HUES6 (cell line): Measurements from ENCODE around the gene TAS2R38.
"Not testable (repeated sequence)": the region's sequence is repeated elsewhere in the genome, so short reads cannot be mapped to it uniquely, and the experiment has no call there.

Experiments
- H3K27ac ChIP-seq: 2 replicates; pipeline ENCODE4 v1.7.0; 2013; ENCODE audit warnings: low read depth, mild to moderate bottlenecking, low read length, inconsistent platforms
- H3K27me3 ChIP-seq: 2 replicates; pipeline ENCODE4 v1.6.1; 2013; ENCODE audit warnings: low read length; ENCODE audit not compliant: control insufficient read depth, insufficient read depth
- H3K36me3 ChIP-seq: 2 replicates; pipeline ENCODE4 v1.6.1; 2013; ENCODE audit warnings: low read length; ENCODE audit not compliant: control insufficient read depth, insufficient read depth
- H3K4me1 ChIP-seq: 2 replicates; pipeline ENCODE4 v1.6.1; 2013; ENCODE audit warnings: low read length; ENCODE audit not compliant: control insufficient read depth, insufficient read depth
- H3K4me3 ChIP-seq: 2 replicates; pipeline ENCODE4 v1.5.1; 2013; ENCODE audit warnings: low read depth, low read length
- H3K9ac ChIP-seq: one replicate; pipeline ENCODE4 v1.6.1; 2013; ENCODE audit warnings: mild to moderate bottlenecking, low read length
- H3K9me3 ChIP-seq: 2 replicates; pipeline ENCODE4 v1.6.1; 2013; ENCODE audit warnings: low read depth, low read length; ENCODE audit not compliant: control insufficient read depth, insufficient read depth

TAS2R38 gene

GRCh38 chr7:141993354-141993753 is 19.8 kb upstream of the TAS2R38 start:
- Histone ChIP-seq H3K4me1 (no peaks in the 10 kb centered on the region; the same call in 1 of the 2 replicates), H3K27ac (no peak overlapping the region), H3K4me3 (no peak overlapping the region), H3K9ac (no peak overlapping the region), H3K9me3 (no peaks in the 10 kb centered on the region), H3K27me3 (no peaks in the 10 kb centered on the region), H3K36me3 (no peaks in the 10 kb centered on the region)

- H3K27ac ChIP-seq = no peak overlapping the region
- H3K4me1 ChIP-seq = no peaks in the 10 kb centered on the region; the same call in 1 of the 2 replicates
These were observed 19.1 kb upstream of the TAS2R38 start for GRCh38 chr7:141992688-141993087.

GRCh38 chr7:141992156-141992555 is 18.6 kb upstream of the TAS2R38 start:
- H3K9me3 ChIP-seq = no peaks in the 10 kb centered on the region
- no peaks in the 10 kb centered on the region; the same call in 1 of the 2 replicates for H3K4me1 ChIP-seq
- H3K9ac ChIP-seq = no peak overlapping the region
- H3K27ac ChIP-seq = no peak overlapping the region
- H3K36me3 ChIP-seq = no peaks in the 10 kb centered on the region
- H3K27me3 ChIP-seq = no peaks in the 10 kb centered on the region
- H3K4me3 ChIP-seq = no peak overlapping the region

More at GRCh38 chr7:141992688-141993087, 19.1 kb upstream of the TAS2R38 start:
- H3K9me3 ChIP-seq = no peaks in the 10 kb centered on the region
- no peak overlapping the region for H3K4me3 ChIP-seq
- H3K9ac ChIP-seq = no peak overlapping the region
- H3K36me3 ChIP-seq = no peaks in the 10 kb centered on the region
- H3K27me3 ChIP-seq = no peaks in the 10 kb centered on the region

- no peak overlapping the region for H3K4me3 ChIP-seq
- no peak overlapping the region for H3K27ac ChIP-seq
- no peak overlapping the region for H3K9ac ChIP-seq
- no peaks in the 10 kb centered on the region; the same call in 1 of the 2 replicates for H3K4me1 ChIP-seq
- no peaks in the 10 kb centered on the region for H3K36me3 ChIP-seq
- no peaks in the 10 kb centered on the region for H3K27me3 ChIP-seq
- H3K9me3 ChIP-seq = peaks cover 2% of the 10 kb centered on the region; the same call in 1 of the 2 replicates
These were observed 17.6 kb upstream of the TAS2R38 start for GRCh38 chr7:141991140-141991539.

GRCh38 chr7:141990011-141990725 is 16.6 kb upstream of the TAS2R38 start:
- Histone ChIP-seq H3K36me3 (no peaks in the 10 kb centered on the region), H3K27me3 (no peaks in the 10 kb centered on the region), H3K4me3 (no peak overlapping the region), H3K27ac (no peak overlapping the region), H3K9ac (no peak overlapping the region), H3K4me1 (no peaks in the 10 kb centered on the region), H3K9me3 (peaks cover 3% of the 10 kb centered on the region; the same call in 1 of the 2 replicates)

GRCh38 chr7:141987803-141988202 is 14.2 kb upstream of the TAS2R38 start:
- H3K9ac ChIP-seq, H3K27ac ChIP-seq, H3K27me3 ChIP-seq, H3K4me3 ChIP-seq, H3K36me3 ChIP-seq, H3K9me3 ChIP-seq, H3K4me1 ChIP-seq: not testable (repeated sequence)

GRCh38 chr7:141986923-141987322 is 13.3 kb upstream of the TAS2R38 start:
- H3K9me3 ChIP-seq = peaks cover 3% of the 10 kb centered on the region; the same call in 1 of the 2 replicates
- H3K27ac ChIP-seq = no peak overlapping the region
- no peak overlapping the region for H3K9ac ChIP-seq
- no peaks in the 10 kb centered on the region for H3K27me3 ChIP-seq
- no peak overlapping the region for H3K4me3 ChIP-seq
- no peaks in the 10 kb centered on the region for H3K36me3 ChIP-seq
- no peaks in the 10 kb centered on the region for H3K4me1 ChIP-seq

GRCh38 chr7:141985926-141986325 is 12.4 kb upstream of the TAS2R38 start:
- not testable (repeated sequence) for H3K36me3 ChIP-seq, H3K27me3 ChIP-seq, H3K9me3 ChIP-seq, H3K9ac ChIP-seq, H3K27ac ChIP-seq, H3K4me1 ChIP-seq
- H3K4me3 ChIP-seq = peak overlapping the region; percentile 60

GRCh38 chr7:141979568-141979967 is 6.0 kb upstream of the TAS2R38 start:
- no peak overlapping the region for H3K4me3 ChIP-seq
- no peak overlapping the region for H3K27ac ChIP-seq
- no peak overlapping the region for H3K9ac ChIP-seq

GRCh38 chr7:141978351-141978750 is 4.8 kb upstream of the TAS2R38 start:
- H3K9me3 ChIP-seq = no peaks in the 10 kb centered on the region
- H3K36me3 ChIP-seq = no peaks in the 10 kb centered on the region
- no peaks in the 10 kb centered on the region for H3K4me1 ChIP-seq
- no peaks in the 10 kb centered on the region for H3K27me3 ChIP-seq
- H3K9ac ChIP-seq = no peak overlapping the region
- no peak overlapping the region for H3K27ac ChIP-seq
- H3K4me3 ChIP-seq = no peak overlapping the region

More at GRCh38 chr7:141979568-141979967, 6.0 kb upstream of the TAS2R38 start:
- H3K36me3 ChIP-seq = no peaks in the 10 kb centered on the region
- no peaks in the 10 kb centered on the region for H3K4me1 ChIP-seq
- no peaks in the 10 kb centered on the region for H3K9me3 ChIP-seq
- H3K27me3 ChIP-seq = no peaks in the 10 kb centered on the region

GRCh38 chr7:141976524-141977245 is 3.1 kb upstream of the TAS2R38 start:
- Histone ChIP-seq H3K36me3 (no peaks in the 10 kb centered on the region), H3K27ac (no peak overlapping the region), H3K27me3 (no peaks in the 10 kb centered on the region), H3K4me3 (peak overlapping the region; percentile 40), H3K9me3 (no peaks in the 10 kb centered on the region), H3K9ac (no peak overlapping the region), H3K4me1 (no peaks in the 10 kb centered on the region)
